Body of pancreas (tissue), 4 donors: ENCODE data around the gene BTBD1. TPM values are rescaled to one million over a fixed set of nuclear protein-coding genes. Genes with fewer than 3 reads are reported as not detected.

Experiments
- ATAC-seq: fragments of 150-250 bp; one replicate; pipeline ENCODE4 v1.9.1; 2016
- DNase-seq, 4 donors: peaks; one replicate each; pipeline ENCODE4 v3.0.0-alpha.2; 2019
- H3K27ac ChIP-seq, 4 donors: fragments of 200-600 bp; sonication (generic); 1 replicate in 3 of 4; 2 replicates in 1 of 4; pipeline versions ENCODE4 v1.5.1 to v1.6.1; 2016 to 2019; ENCODE audit warnings: mild to moderate bottlenecking in 1 of 4, mixed read lengths in 1 of 4, moderate library complexity in 1 of 4
- H3K27me3 ChIP-seq, 2 donors: fragments of 200-600 bp; sonication (generic); one replicate each; pipeline ENCODE4 v1.6.0; 2016; ENCODE audit warnings: mild to moderate bottlenecking in 1 of 2
- H3K36me3 ChIP-seq, 2 donors: fragments of 200-600 bp; sonication (generic); replicated peaks in 1 of 2; 2 replicates each; pipeline ENCODE4 v1.5.1; 2016; ENCODE audit warnings: low read depth in 2 of 2; ENCODE audit not compliant: insufficient read depth in 1 of 2
- H3K4me1 ChIP-seq: fragments of 200-600 bp; sonication (generic); one replicate; pipeline ENCODE4 v1.6.0; 2016
- H3K4me3 ChIP-seq, 2 donors: fragments of 200-600 bp; sonication (generic); 1 replicate in 1 of 2; 2 replicates in 1 of 2; pipeline ENCODE4 v1.5.1; 2016 to 2019
- H3K9me3 ChIP-seq, 3 donors: fragments of 200-600 bp; sonication (generic); 1 replicate in 2 of 3; 2 replicates in 1 of 3; pipeline ENCODE4 v1.5.1; 2016
- CTCF ChIP-seq, 7 experiments: fragments of 450-650 bp in 4 of 7; fragments of 200-600 bp in 3 of 7; sonication (generic) in 3 of 7; IDR thresholded peaks; one replicate each; pipeline ENCODE4 v1.5.1; 2016 to 2019; ENCODE audit warnings: antibody characterized with exemption in 7 of 7
- POLR2A ChIP-seq, 3 donors: fragments of 450-650 bp; IDR thresholded peaks; one replicate each; pipeline ENCODE4 v1.6.1; 2016; ENCODE audit warnings: antibody characterized with exemption in 3 of 3, mild to moderate bottlenecking in 2 of 3
- WGBS, 2 donors: methylation state at CpG; one replicate each; pipeline ENCODE4 v1.1.5; 2017; 5-methylcytosine and 5-hydroxymethylcytosine counted together
- intact Hi-C: fragments of 100-400 bp; cut with DNase I; formaldehyde crosslinking; loops from one replicate; pipeline ENCODE4 v1.15.1; 2023
- total RNA-seq, 2 donors: library from RNA; depleted of rRNA; stranded (reverse); fragments of >200 nt; gene quantifications; one replicate each; pipeline ENCODE4 v1.1.0, GENCODE V29; 2016

BTBD1 gene
- total RNA-seq, 2 donors from 2014 or later: 24.4 to 37.9 TPM

- Histone ChIP-seq H3K4me1 (no peaks in the 10 kb centered on the region), H3K27me3 (no peaks in the 10 kb centered on the region), H3K36me3 (no peaks in the 10 kb centered on the region), H3K27ac (no peak overlapping the region), H3K9me3 (no peaks in the 10 kb centered on the region), H3K4me3 (no peak overlapping the region)
- no peak for TF ChIP-seq POLR2A (IDR thresholded peaks at IDR 0.05)
- no peak for TF ChIP-seq CTCF (IDR thresholded peaks at IDR 0.05)
- intact Hi-C loops: no loop called here
- DNase-seq: no peak
- 76 to 80% methylated on average over 5 of the region's 5 CpGs for WGBS, 2 donors
- ATAC-seq: no peak
Observed at GRCh38 chr15:83113881-83114674, 47.0 kb upstream of the BTBD1 start.

DNA sequence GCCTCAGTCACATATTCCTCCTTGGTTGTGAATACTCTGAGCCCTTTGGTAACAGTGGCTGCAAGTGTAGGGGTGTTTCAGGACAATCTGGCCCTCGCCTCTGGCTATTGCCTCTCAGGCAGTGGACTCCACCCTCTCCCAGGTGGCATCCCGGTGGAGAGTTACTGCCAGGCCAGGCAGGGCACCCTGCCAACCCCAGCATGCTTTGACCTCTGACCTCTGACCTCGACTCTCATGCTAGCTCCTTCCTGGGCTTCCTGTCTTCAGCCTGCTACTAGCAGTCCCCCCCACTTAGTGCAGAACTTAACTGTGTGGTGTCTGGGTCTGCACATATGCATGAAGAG lies 45.9 kb upstream of the BTBD1 start:
- intact Hi-C loops: no loop called here
- TF ChIP-seq CTCF (IDR thresholded peaks at IDR 0.05) (no peak), POLR2A (IDR thresholded peaks at IDR 0.05) (no peak)
- no peak overlapping the region for H3K27ac ChIP-seq
- no peak overlapping the region for H3K4me3 ChIP-seq
- peaks cover 0 to 8% of the 10 kb centered on the region in 2 donors for H3K27me3 ChIP-seq
- WGBS, 2 donors: 30 to 46% methylated on average over 3 of the region's 3 CpGs
- ATAC-seq (peak; percentile 10), DNase-seq (no peak)
- peaks cover 3% of the 10 kb centered on the region for H3K4me1 ChIP-seq
- no peaks in the 10 kb centered on the region for H3K9me3 ChIP-seq
- no peaks in the 10 kb centered on the region for H3K36me3 ChIP-seq

GRCh38 chr15:83112233-83112955 lies 45.3 kb upstream of the BTBD1 start:
- peaks cover 8% of the 10 kb centered on the region for H3K4me1 ChIP-seq
- H3K27ac ChIP-seq: no peak overlapping the region
- H3K36me3 ChIP-seq: no peaks in the 10 kb centered on the region
- intact Hi-C loops: no loop called here
- 60 to 66% methylated on average over 8 of the region's 8 CpGs for WGBS, 2 donors
- ATAC-seq: peak; percentile 30
- TF ChIP-seq POLR2A (IDR thresholded peaks at IDR 0.05): no peak
- no peaks in the 10 kb centered on the region for H3K9me3 ChIP-seq
- DNase-seq: no peak
- H3K27me3 ChIP-seq: peaks cover 0 to 13% of the 10 kb centered on the region in 2 donors
- H3K4me3 ChIP-seq: no peak overlapping the region

DNA sequence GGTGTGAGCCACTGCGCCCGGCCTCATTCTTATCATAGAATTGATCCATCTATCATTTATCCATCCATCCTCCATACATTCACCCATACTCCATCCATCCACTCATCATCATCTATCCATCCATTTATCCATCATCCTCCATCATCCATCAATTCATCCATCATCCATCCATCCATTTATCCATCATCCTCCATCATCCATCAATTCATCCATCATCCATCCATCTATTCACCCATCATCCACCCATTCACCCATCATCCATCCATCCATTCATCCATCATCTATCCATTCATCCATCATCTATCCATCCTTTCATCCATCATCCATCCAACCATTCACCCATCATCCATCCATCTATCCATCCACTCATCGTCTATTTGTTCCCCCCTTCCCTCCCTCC lies 44.1 kb upstream of the BTBD1 start:
- ATAC-seq: no peak
- H3K27me3 ChIP-seq: peaks cover 0 to 22% of the 10 kb centered on the region in 2 donors
- 84 to 88% methylated on average over 3 of the region's 3 CpGs for WGBS, 2 donors
- intact Hi-C loops: no loop called here
- no peak for DNase-seq
- H3K4me1 ChIP-seq: peaks cover 14% of the 10 kb centered on the region
- no peaks in the 10 kb centered on the region for H3K9me3 ChIP-seq
- H3K27ac ChIP-seq: no peak overlapping the region
- H3K36me3 ChIP-seq: no peaks in the 10 kb centered on the region
- H3K4me3 ChIP-seq: no peak overlapping the region
- TF ChIP-seq CTCF (IDR thresholded peaks at IDR 0.05): no peak
- no peak for TF ChIP-seq POLR2A (IDR thresholded peaks at IDR 0.05)

- TF ChIP-seq CTCF (IDR thresholded peaks at IDR 0.05) (no peak), POLR2A (IDR thresholded peaks at IDR 0.05) (no peak)
- H3K4me3 ChIP-seq: no peak overlapping the region
- H3K4me1 ChIP-seq: peaks cover 14% of the 10 kb centered on the region
- no peak overlapping the region for H3K27ac ChIP-seq
- H3K9me3 ChIP-seq: no peaks in the 10 kb centered on the region
- WGBS, 2 donors: 65% methylated on average over 3 of the region's 3 CpGs; no CpG with 5 or more reads in 1 of the 2 donors
- H3K36me3 ChIP-seq: no peaks in the 10 kb centered on the region
- peaks cover 0 to 22% of the 10 kb centered on the region in 2 donors for H3K27me3 ChIP-seq
- intact Hi-C loops: no loop called here
- DNase-seq (no peak), ATAC-seq (no peak)
Observed at GRCh38 chr15:83110381-83110780, 43.3 kb upstream of the BTBD1 start.
